Breast epithelium (tissue), 3 donors: Measurements from ENCODE around the gene URB1.

Experiments
- POLR2A ChIP-seq: fragments of 450-650 bp; IDR thresholded peaks from one replicate; pipeline ENCODE4 v1.6.1; 2016; ENCODE audit warnings: antibody characterized with exemption, mild to moderate bottlenecking, moderate library complexity
- POLR2AphosphoS5 ChIP-seq, 3 donors: sonication (generic); formaldehyde crosslinking; IDR thresholded peaks; one replicate each; pipeline ENCODE4 v1.6.1; 2017; ENCODE audit warnings: antibody characterized with exemption in 3 of 3
- TF ChIP-seq, protein P1 (sequence below), 3 donors: fragments of 450-650 bp; IDR thresholded peaks; one replicate each; pipeline ENCODE4 v1.5.1; 2016 to 2017; ENCODE audit warnings: antibody characterized with exemption in 3 of 3, mild to moderate bottlenecking in 3 of 3, moderate library complexity in 3 of 3

DNA sequence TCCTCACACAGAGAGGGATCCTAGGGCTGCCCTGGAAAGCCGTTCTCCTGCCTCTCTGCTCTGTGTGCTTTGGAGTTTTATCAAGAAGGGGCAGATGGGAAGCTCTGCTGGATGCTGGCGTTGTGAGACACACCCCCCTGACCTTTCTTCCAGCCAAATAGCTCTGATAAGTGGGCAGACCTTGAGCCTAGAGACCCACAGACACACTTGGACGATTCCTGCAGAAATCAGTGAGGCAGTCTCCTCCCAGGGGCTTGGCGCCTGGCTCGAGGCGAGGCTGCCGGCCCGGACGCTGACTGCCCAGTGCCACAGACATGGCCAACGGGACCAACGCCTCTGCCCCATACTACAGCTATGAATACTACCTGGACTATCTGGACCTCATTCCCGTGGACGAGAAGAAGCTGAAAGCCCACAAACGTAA, 94.1 kb downstream of the URB1 start, which contains the start of gene MRAP:
- TF ChIP-seq POLR2A = no peak
- TF ChIP-seq, protein P1, sequence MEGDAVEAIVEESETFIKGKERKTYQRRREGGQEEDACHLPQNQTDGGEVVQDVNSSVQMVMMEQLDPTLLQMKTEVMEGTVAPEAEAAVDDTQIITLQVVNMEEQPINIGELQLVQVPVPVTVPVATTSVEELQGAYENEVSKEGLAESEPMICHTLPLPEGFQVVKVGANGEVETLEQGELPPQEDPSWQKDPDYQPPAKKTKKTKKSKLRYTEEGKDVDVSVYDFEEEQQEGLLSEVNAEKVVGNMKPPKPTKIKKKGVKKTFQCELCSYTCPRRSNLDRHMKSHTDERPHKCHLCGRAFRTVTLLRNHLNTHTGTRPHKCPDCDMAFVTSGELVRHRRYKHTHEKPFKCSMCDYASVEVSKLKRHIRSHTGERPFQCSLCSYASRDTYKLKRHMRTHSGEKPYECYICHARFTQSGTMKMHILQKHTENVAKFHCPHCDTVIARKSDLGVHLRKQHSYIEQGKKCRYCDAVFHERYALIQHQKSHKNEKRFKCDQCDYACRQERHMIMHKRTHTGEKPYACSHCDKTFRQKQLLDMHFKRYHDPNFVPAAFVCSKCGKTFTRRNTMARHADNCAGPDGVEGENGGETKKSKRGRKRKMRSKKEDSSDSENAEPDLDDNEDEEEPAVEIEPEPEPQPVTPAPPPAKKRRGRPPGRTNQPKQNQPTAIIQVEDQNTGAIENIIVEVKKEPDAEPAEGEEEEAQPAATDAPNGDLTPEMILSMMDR (IDR thresholded peaks at IDR 0.05) = no peak
- TF ChIP-seq POLR2AphosphoS5 (IDR thresholded peaks at IDR 0.05) = no peak
